ENCODE results near the gene SOWAHC.

The SOWAHC gene

GRCh38 chr2:109644571-109645275 lies 30.6 kb downstream of the SOWAHC start:
- no peak for DNase-seq (ENCODE audit: extremely low read depth in 1 of 2, low read depth in 1 of 2)

- DNase-seq (ENCODE audit: extremely low read depth in 1 of 2, low read depth in 1 of 2) = no peak
These were observed 31.4 kb downstream of the SOWAHC start for GRCh38 chr2:109645412-109646184.

GRCh38 chr2:109646961-109647360 lies 32.8 kb downstream of the SOWAHC start:
- DNase-seq (ENCODE audit: extremely low read depth in 1 of 2, low read depth in 1 of 2) = no peak

- no peak for DNase-seq (ENCODE audit: extremely low read depth in 1 of 2, low read depth in 1 of 2)
These were observed 33.5 kb downstream of the SOWAHC start for GRCh38 chr2:109647636-109648035.

GRCh38 chr2:109648041-109648527 lies 33.9 kb downstream of the SOWAHC start:
- no peak for DNase-seq (ENCODE audit: extremely low read depth in 1 of 2, low read depth in 1 of 2)

GRCh38 chr2:109649736-109650695 lies 35.9 kb downstream of the SOWAHC start:
- no peak for DNase-seq (ENCODE audit: extremely low read depth in 1 of 2, low read depth in 1 of 2)

GRCh38 chr2:109654326-109655050 lies 40.3 kb downstream of the SOWAHC start:
- no peak for DNase-seq (ENCODE audit: extremely low read depth in 1 of 2, low read depth in 1 of 2)

- DNase-seq (ENCODE audit: extremely low read depth in 1 of 2, low read depth in 1 of 2) = no peak
These were observed 41.1 kb downstream of the SOWAHC start for GRCh38 chr2:109655287-109655686.

GRCh38 chr2:109659396-109660045 lies 45.4 kb downstream of the SOWAHC start:
- DNase-seq (ENCODE audit: extremely low read depth in 1 of 2, low read depth in 1 of 2) = no peak

- DNase-seq (ENCODE audit: extremely low read depth in 1 of 2, low read depth in 1 of 2) = no peak
These were observed 46.1 kb downstream of the SOWAHC start for GRCh38 chr2:109660046-109660860.

- no peak for DNase-seq (ENCODE audit: extremely low read depth in 1 of 2, low read depth in 1 of 2)
These were observed 48.7 kb downstream of the SOWAHC start for GRCh38 chr2:109662889-109663288.

GRCh38 chr2:109663721-109664120 lies 49.6 kb downstream of the SOWAHC start:
- no peak for DNase-seq (ENCODE audit: extremely low read depth in 1 of 2, low read depth in 1 of 2)

GRCh38 chr2:109666466-109666865 lies 52.3 kb downstream of the SOWAHC start:
- no peak for DNase-seq (ENCODE audit: extremely low read depth in 1 of 2, low read depth in 1 of 2)

All from stimulated activated CD8-positive, alpha-beta memory T cell treated with anti-CD3 and anti-CD28 coated beads, Interleukin-7, amount 100 ng/mL, for 48 hours (primary cell).